Forelimb muscle (tissue), 1 donor: ENCODE measurements around the gene INS. TPM values are rescaled to one million over a fixed set of nuclear protein-coding genes. Genes with fewer than 3 reads are reported as not detected.

Experiments used
- DNase-seq: peaks from one replicate; pipeline ENCODE4 v3.0.0-alpha.2; 2013; ENCODE audit warnings: low read depth
- polyA plus RNA-seq: library from polyadenylated mRNA; unstranded; fragments of 120-200 nt; gene quantifications from one replicate; pipeline ENCODE4 v1.2.1, GENCODE V29; 2013; ENCODE audit not compliant: insufficient read length

INS gene
- polyA plus RNA-seq, 1 donor: not detected

- DNase-seq: no peak
Measured at GRCh38 chr11:2164861-2165555, 4.0 kb upstream of the INS start.

GRCh38 chr11:2164081-2164480, 3.1 kb upstream of the INS start:
- no peak for DNase-seq

- no peak for DNase-seq
Measured at GRCh38 chr11:2163428-2163978, 2.5 kb upstream of the INS start.

- DNase-seq: no peak
Measured at GRCh38 chr11:2159536-2160413, 1.2 kb downstream of the INS start.

- DNase-seq: no peak
Measured at GRCh38 chr11:2158966-2159365, 2.0 kb downstream of the INS start.

GRCh38 chr11:2158296-2158737, 2.7 kb downstream of the INS start:
- DNase-seq: no peak

- no peak for DNase-seq
Measured at GRCh38 chr11:2157294-2158040, 3.5 kb downstream of the INS start.

GRCh38 chr11:2156416-2157182, 4.4 kb downstream of the INS start:
- no peak for DNase-seq

GRCh38 chr11:2155511-2155910, 5.5 kb downstream of the INS start:
- DNase-seq: no peak

GRCh38 chr11:2154889-2155288, 6.1 kb downstream of the INS start:
- no peak for DNase-seq

- DNase-seq: no peak
Measured at GRCh38 chr11:2154195-2154585, 6.8 kb downstream of the INS start.

GRCh38 chr11:2153581-2154194, 7.3 kb downstream of the INS start:
- no peak for DNase-seq

GRCh38 chr11:2151500-2152257, 9.3 kb downstream of the INS start:
- no peak for DNase-seq

- DNase-seq: no peak
Measured at GRCh38 chr11:2149864-2150847, 10.9 kb downstream of the INS start.

GRCh38 chr11:2149460-2149859, 11.5 kb downstream of the INS start:
- no peak for DNase-seq

GRCh38 chr11:2148595-2148994, 12.4 kb downstream of the INS start:
- no peak for DNase-seq

GRCh38 chr11:2147391-2147790, 13.6 kb downstream of the INS start:
- no peak for DNase-seq

GRCh38 chr11:2146051-2146450, 15.0 kb downstream of the INS start:
- no peak for DNase-seq
